Bronchial epithelial cell (primary cell): Measurements from ENCODE around the gene AMZ2. TPM values are rescaled to one million over a fixed set of nuclear protein-coding genes. Genes with fewer than 3 reads are reported as not detected.

Experiments used
- DNase-seq: peaks from one replicate; pipeline ENCODE4 v3.0.0-alpha.2; 2010; ENCODE audit warnings: low read depth
- FAIRE-seq: peaks from 2 replicates; lab custom pipeline; 2011; peaks lifted over from hg19 to GRCh38; lab: Jason Lieb, UNC
- H3K27me3 ChIP-seq: 2 replicates; pipeline ENCODE4 v1.5.1; 2011; ENCODE audit warnings: low read length; ENCODE audit not compliant: control insufficient read depth, insufficient read depth
- H3K36me3 ChIP-seq: 2 replicates; pipeline ENCODE4 v1.5.1; 2011; ENCODE audit warnings: low read length; ENCODE audit not compliant: control insufficient read depth, insufficient read depth
- H3K4me3 ChIP-seq: 2 replicates; pipeline ENCODE4 v1.5.1; 2011; ENCODE audit warnings: mild to moderate bottlenecking, low read depth, low read length, control low read depth
- CTCF ChIP-seq: IDR thresholded peaks from 2 replicates; pipeline ENCODE4 v1.5.1; 2011; ENCODE audit warnings: mild to moderate bottlenecking, moderate library complexity, low read length, control low read depth, inconsistent platforms; ENCODE audit not compliant: insufficient read depth, severe bottlenecking
- total RNA-seq: library from RNA; depleted of rRNA; stranded (reverse); fragments of >200 nt; gene quantifications from 2 replicates; pipeline ENCODE4 v1.2.1, GENCODE V29; 2014

The AMZ2 gene
- total RNA-seq, 1 donor from 2014 or later = 107 TPM

- Histone ChIP-seq H3K4me3 (peak within 1 kb of the TSS; percentile 57), H3K27me3 (no peaks in the 10 kb centered on the region), H3K36me3 (no peaks in the 10 kb centered on the region)
- no peak for DNase-seq
- FAIRE-seq = no peak
- TF ChIP-seq CTCF = no peak
These were observed 43.4 kb downstream of the AMZ2 start, which contains the start of the genes ARSG and SLC16A6 for GRCh38 chr17:68290955-68291835. ARSG (plus strand) TSS chr17:68291495; CDS start chr17:68307494, 15,999 bp downstream. SLC16A6 (minus strand) TSS chr17:68291127; CDS start chr17:68278320, 12,807 bp downstream.

- Histone ChIP-seq H3K27me3 (no peaks in the 10 kb centered on the region), H3K4me3 (peak overlapping the region; percentile 57), H3K36me3 (no peaks in the 10 kb centered on the region)
- no peak for FAIRE-seq
- DNase-seq = peak; percentile 50
- no peak for TF ChIP-seq CTCF
These were observed 44.2 kb downstream of the AMZ2 start for GRCh38 chr17:68291836-68292688.

- no peak overlapping the region for H3K4me3 ChIP-seq
- FAIRE-seq (no peak), DNase-seq (no peak)
- H3K36me3 ChIP-seq = no peaks in the 10 kb centered on the region
- no peak for TF ChIP-seq CTCF
- H3K27me3 ChIP-seq = no peaks in the 10 kb centered on the region
These were observed 44.8 kb downstream of the AMZ2 start for GRCh38 chr17:68292689-68293040.

GRCh38 chr17:68293490-68294195 is 45.8 kb downstream of the AMZ2 start:
- H3K36me3 ChIP-seq = no peaks in the 10 kb centered on the region
- no peak for TF ChIP-seq CTCF
- H3K4me3 ChIP-seq = no peak overlapping the region
- FAIRE-seq (no peak), DNase-seq (no peak)
- H3K27me3 ChIP-seq = no peaks in the 10 kb centered on the region

- H3K36me3 ChIP-seq = no peaks in the 10 kb centered on the region
- no peaks in the 10 kb centered on the region for H3K27me3 ChIP-seq
- FAIRE-seq (no peak), DNase-seq (no peak)
- TF ChIP-seq CTCF = no peak
- H3K4me3 ChIP-seq = no peak overlapping the region
These were observed 46.3 kb downstream of the AMZ2 start for GRCh38 chr17:68294196-68294555.
